HG02840 (cell line): ENCODE data around the gene ZNG1C.
A peak's percentile ranks its signal among the peaks of the same experiment; 100 is the strongest.
"Not testable (repeated sequence)": the region's sequence is repeated elsewhere in the genome, so short reads cannot be mapped to it uniquely, and the experiment has no call there.

ENCODE experiments used
- ATAC-seq: cut with Tn5 transposase; IDR thresholded peaks from one replicate; pipeline ENCODE4 v1.9.1; 2021; ENCODE audit warnings: mild to moderate bottlenecking, moderate library complexity, moderate number of reproducible peaks; ENCODE audit not compliant: unreplicated experiment, low FRiP score

ZNG1C gene

GRCh38 chr9:68342265-68343025 is 100.7 kb downstream of the ZNG1C start:
- ATAC-seq, result peak; percentile 81

DNA sequence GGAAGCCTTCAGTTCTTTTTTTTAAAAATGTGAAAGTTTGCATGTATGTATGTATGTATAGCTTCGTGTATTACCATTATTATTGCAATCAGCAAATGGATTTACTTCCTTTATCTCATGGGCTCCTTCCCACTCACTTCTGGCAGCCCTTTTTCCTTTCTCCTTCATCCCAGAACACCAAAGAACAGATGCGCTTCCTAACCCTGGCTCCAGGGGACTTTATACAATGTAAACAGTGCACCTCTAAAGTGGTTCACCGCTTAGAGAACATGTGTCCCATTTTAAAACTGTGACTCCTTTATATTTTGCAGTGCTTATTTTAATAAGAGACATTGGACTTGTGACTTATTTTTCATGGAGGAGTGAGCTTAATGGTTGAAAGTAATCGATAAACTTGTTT is 101.5 kb downstream of the ZNG1C start:
- not testable (repeated sequence) for ATAC-seq

- not testable (repeated sequence) for ATAC-seq
Observed at GRCh38 chr9:68343992-68344391, 102.2 kb downstream of the ZNG1C start.
